8988T (cell line): Measurements from ENCODE around the gene MYOC.
"Not testable (repeated sequence)": the region's sequence is repeated elsewhere in the genome, so short reads cannot be mapped to it uniquely, and the experiment has no call there.

Experiments
- DNase-seq: peaks from one replicate; pipeline ENCODE4 v3.0.0; 2011

The MYOC gene

GRCh38 chr1:171600310-171600709, 52.2 kb downstream of the MYOC start:
- not testable (repeated sequence) for DNase-seq

GRCh38 chr1:171597203-171597602, 55.3 kb downstream of the MYOC start:
- no peak for DNase-seq

GRCh38 chr1:171596705-171597104, 55.8 kb downstream of the MYOC start:
- DNase-seq: no peak

- DNase-seq: no peak
These were observed 56.4 kb downstream of the MYOC start for GRCh38 chr1:171596119-171596518.

GRCh38 chr1:171595324-171595723, 57.2 kb downstream of the MYOC start:
- no peak for DNase-seq

GRCh38 chr1:171590022-171590421, 62.5 kb downstream of the MYOC start:
- DNase-seq: no peak

- no peak for DNase-seq
These were observed 64.3 kb downstream of the MYOC start for GRCh38 chr1:171588230-171588629.

GRCh38 chr1:171585715-171586114, 66.8 kb downstream of the MYOC start:
- no peak for DNase-seq
